SU-DHL-6 (cell line): Measurements from ENCODE around the gene CPNE5.

Experiments
- H2AFZ ChIP-seq: fragments of 200-600 bp; sonication (generic); 2 replicates; pipeline ENCODE4 v1.6.1; 2014; ENCODE audit warnings: low read depth, mild to moderate bottlenecking, moderate library complexity, mixed read lengths, antibody characterized with exemption, low read length; ENCODE audit not compliant: severe bottlenecking
- H3F3A ChIP-seq: fragments of 200-600 bp; shearing (Covaris generic); 2 replicates; pipeline ENCODE4 v1.6.0; 2016; ENCODE audit warnings: antibody characterized with exemption, mild to moderate bottlenecking; ENCODE audit not compliant: insufficient read depth
- H3K27ac ChIP-seq: fragments of 200-600 bp; sonication (generic); 2 replicates; pipeline ENCODE4 v1.5.1; 2016; ENCODE audit warnings: low read depth, mild to moderate bottlenecking, low read length, moderate library complexity, mixed read lengths
- H3K27me3 ChIP-seq: fragments of 200-600 bp; sonication (generic), shearing (Covaris generic); 2 replicates; pipeline ENCODE4 v1.6.0; 2014; ENCODE audit warnings: mild to moderate bottlenecking, low read length
- H3K36me3 ChIP-seq: fragments of 200-600 bp; sonication (generic); 2 replicates; pipeline ENCODE4 v1.6.1; 2014; ENCODE audit warnings: mild to moderate bottlenecking, low read length, mixed read lengths
- H3K4me2 ChIP-seq: fragments of 300-600, 200-600 bp; shearing (Covaris generic), sonication (generic); 2 replicates; pipeline ENCODE4 v1.6.0; 2014; ENCODE audit warnings: low read length, low read depth, mild to moderate bottlenecking; ENCODE audit not compliant: poor library complexity, severe bottlenecking
- H3K4me3 ChIP-seq: fragments of 200-600 bp; sonication (generic); 2 replicates; pipeline ENCODE4 v1.5.1; 2014; ENCODE audit warnings: antibody characterized with exemption, low read length, mild to moderate bottlenecking, mixed read lengths; ENCODE audit not compliant: insufficient read depth, poor library complexity, severe bottlenecking
- H3K79me2 ChIP-seq: fragments of 200-600 bp; sonication (generic); 2 replicates; pipeline ENCODE4 v1.6.1; 2014; ENCODE audit warnings: mild to moderate bottlenecking, low read length, moderate library complexity; ENCODE audit not compliant: insufficient read depth
- H3K9ac ChIP-seq: fragments of 200-600 bp; sonication (generic); 2 replicates; pipeline ENCODE4 v1.7.0; 2014; ENCODE audit warnings: mild to moderate bottlenecking, low read length
- H3K9me2 ChIP-seq: fragments of 200-600 bp; sonication (generic); replicated peaks from 2 replicates; pipeline ENCODE4 v1.6.1; 2014; ENCODE audit warnings: low read length; ENCODE audit not compliant: insufficient read depth
- H3K9me3 ChIP-seq: fragments of 200-600 bp; sonication (generic); 2 replicates; pipeline ENCODE4 v1.6.1; 2014; ENCODE audit warnings: low read length, mixed read lengths; ENCODE audit not compliant: insufficient read depth
- H4K20me1 ChIP-seq: fragments of 200-600 bp; sonication (generic); 2 replicates; pipeline ENCODE4 v1.6.1; 2014; ENCODE audit warnings: low read depth, mild to moderate bottlenecking, antibody characterized with exemption, low read length, moderate library complexity, mixed read lengths
- EZH2phosphoT487 ChIP-seq: fragments of 200-600 bp; sonication (generic), shearing (Covaris generic); conservative IDR thresholded peaks from 2 replicates; pipeline ENCODE4 v1.6.1; 2018; ENCODE audit warnings: mild to moderate bottlenecking, antibody characterized with exemption, low read length, moderate library complexity, mixed read lengths
- TF ChIP-seq, protein P1 (sequence below): fragments of 200-600 bp; sonication (generic); IDR thresholded peaks from one replicate; pipeline ENCODE4 v1.5.1; 2017; ENCODE audit warnings: antibody characterized with exemption, mild to moderate bottlenecking, low read length, moderate library complexity; ENCODE audit not compliant: insufficient read depth, poor library complexity, severe bottlenecking

Gene CPNE5

DNA sequence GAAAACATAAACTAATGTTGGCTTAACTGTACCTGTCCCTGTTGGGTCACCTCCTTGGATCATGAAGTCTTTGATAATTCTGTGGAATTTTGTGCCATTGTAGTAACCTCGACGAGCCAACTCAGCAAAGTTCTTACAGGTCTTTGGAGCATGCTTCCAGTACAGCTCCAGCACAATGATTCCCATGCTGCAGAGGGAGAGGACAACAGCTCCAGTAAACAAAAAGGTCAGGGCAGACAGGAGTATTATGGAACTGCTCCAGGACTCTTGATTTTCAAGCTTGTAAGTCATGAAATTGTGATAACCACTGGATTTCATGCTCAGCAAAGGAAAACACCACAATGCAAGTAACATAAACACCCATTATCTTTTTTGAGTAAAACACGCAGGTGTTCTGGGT, 32.4 kb upstream of the CPNE5 start:
- Histone ChIP-seq H3K27me3 (no peaks in the 10 kb centered on the region), H3K4me2 (no peak overlapping the region), H3K9me2 (no peaks in the 10 kb centered on the region), H3K27ac (no peak overlapping the region), H3K9ac (no peak overlapping the region), H2AFZ (no peak overlapping the region), H3K4me3 (no peak overlapping the region), H3K79me2 (peaks cover 76% of the 10 kb centered on the region), H3K9me3 (no peaks in the 10 kb centered on the region), H3K36me3 (peaks cover 24% of the 10 kb centered on the region), H3F3A (peaks cover 9% of the 10 kb centered on the region; the same call in 1 of the 2 replicates), H4K20me1 (no peaks in the 10 kb centered on the region; the same call in 1 of the 2 replicates)
- no peak for TF ChIP-seq EZH2phosphoT487
- TF ChIP-seq, protein P1, sequence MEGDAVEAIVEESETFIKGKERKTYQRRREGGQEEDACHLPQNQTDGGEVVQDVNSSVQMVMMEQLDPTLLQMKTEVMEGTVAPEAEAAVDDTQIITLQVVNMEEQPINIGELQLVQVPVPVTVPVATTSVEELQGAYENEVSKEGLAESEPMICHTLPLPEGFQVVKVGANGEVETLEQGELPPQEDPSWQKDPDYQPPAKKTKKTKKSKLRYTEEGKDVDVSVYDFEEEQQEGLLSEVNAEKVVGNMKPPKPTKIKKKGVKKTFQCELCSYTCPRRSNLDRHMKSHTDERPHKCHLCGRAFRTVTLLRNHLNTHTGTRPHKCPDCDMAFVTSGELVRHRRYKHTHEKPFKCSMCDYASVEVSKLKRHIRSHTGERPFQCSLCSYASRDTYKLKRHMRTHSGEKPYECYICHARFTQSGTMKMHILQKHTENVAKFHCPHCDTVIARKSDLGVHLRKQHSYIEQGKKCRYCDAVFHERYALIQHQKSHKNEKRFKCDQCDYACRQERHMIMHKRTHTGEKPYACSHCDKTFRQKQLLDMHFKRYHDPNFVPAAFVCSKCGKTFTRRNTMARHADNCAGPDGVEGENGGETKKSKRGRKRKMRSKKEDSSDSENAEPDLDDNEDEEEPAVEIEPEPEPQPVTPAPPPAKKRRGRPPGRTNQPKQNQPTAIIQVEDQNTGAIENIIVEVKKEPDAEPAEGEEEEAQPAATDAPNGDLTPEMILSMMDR: no peak

DNA sequence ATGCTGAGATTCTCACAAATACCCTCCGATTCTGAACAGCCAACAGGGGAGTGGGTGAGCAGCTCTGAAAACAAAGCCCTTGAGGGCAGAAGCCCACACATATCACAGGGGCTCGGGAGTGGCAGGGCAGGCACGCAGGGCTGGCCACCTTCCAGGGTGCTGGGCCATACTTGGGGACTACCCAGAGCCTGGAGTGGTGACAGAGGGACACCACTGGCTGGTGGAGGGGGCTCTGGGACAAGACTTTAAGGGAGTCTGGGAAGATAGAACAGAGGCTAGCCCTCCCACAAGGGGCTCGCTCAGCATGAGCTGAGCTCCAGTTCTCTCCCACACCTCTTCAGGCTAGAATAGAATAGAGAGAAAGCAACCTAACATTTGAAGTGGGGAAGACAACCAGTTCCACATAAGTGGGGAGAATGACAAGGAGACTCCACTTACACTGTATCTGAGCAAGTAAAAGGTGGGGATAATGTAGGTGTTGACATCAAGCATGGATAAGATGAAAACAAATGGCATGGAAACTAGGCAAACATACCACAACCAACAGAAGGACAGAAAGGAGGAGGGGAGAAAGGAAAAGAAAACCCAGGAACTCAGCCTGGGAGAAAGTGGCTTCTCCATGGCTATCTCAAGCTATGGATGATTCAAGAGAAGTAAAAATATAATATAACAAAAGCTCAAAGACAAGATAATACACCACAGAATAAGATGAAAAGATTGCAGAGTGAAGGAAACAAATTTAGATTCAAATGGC, 28.4 kb upstream of the CPNE5 start:
- H3K36me3 ChIP-seq: peaks cover 38% of the 10 kb centered on the region
- no peak for TF ChIP-seq EZH2phosphoT487
- TF ChIP-seq, protein P1: no peak
- H3K9me3 ChIP-seq: no peaks in the 10 kb centered on the region
- H3K9me2 ChIP-seq: no peaks in the 10 kb centered on the region
- no peak overlapping the region for H3K9ac ChIP-seq
- H2AFZ ChIP-seq: no peak overlapping the region
- H3K27me3 ChIP-seq: no peaks in the 10 kb centered on the region
- no peak overlapping the region for H3K4me2 ChIP-seq
- peaks cover 3% of the 10 kb centered on the region; the same call in 1 of the 2 replicates for H3F3A ChIP-seq
- H3K4me3 ChIP-seq: no peak overlapping the region
- H4K20me1 ChIP-seq: no peaks in the 10 kb centered on the region; the same call in 1 of the 2 replicates
- peaks cover 95% of the 10 kb centered on the region for H3K79me2 ChIP-seq
- H3K27ac ChIP-seq: no peak overlapping the region

DNA sequence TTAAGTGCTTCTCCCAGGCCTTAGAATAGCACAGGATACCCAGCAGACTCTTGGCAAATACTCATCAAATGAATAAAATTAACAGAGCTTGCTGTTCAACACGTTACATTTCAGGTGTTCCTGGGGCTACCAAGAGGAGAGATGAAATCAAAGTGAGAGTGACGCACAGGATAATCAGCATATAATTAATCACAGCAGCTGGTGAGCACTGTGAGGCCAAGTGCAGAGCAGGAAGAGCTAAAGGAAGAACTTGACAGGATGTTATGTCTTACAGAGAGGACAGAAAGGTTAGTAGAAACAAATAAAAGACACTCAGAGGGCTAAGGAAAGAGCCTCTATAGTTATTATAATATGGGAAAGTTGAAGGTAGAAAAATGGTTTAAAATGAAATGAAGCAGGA, 26.6 kb upstream of the CPNE5 start:
- no peak for TF ChIP-seq EZH2phosphoT487
- TF ChIP-seq, protein P1: no peak
- Histone ChIP-seq H3K27ac (no peak overlapping the region), H3K4me3 (no peak overlapping the region), H3K9me2 (no peaks in the 10 kb centered on the region), H3K36me3 (peaks cover 29% of the 10 kb centered on the region), H3K4me2 (no peak overlapping the region), H4K20me1 (no peaks in the 10 kb centered on the region; the same call in 1 of the 2 replicates), H2AFZ (no peak overlapping the region), H3K79me2 (peaks cover 97% of the 10 kb centered on the region), H3K9me3 (no peaks in the 10 kb centered on the region), H3K9ac (no peak overlapping the region), H3F3A (no peaks in the 10 kb centered on the region; the same call in 1 of the 2 replicates), H3K27me3 (no peaks in the 10 kb centered on the region)
